GM23248 (cell line): Measurements from ENCODE around the gene DNAH11.

Experiments
- EZH2 ChIP-seq: fragments of 200-600 bp; sonication (generic); IDR thresholded peaks from 2 replicates; pipeline ENCODE4 v1.6.1; 2018; ENCODE audit warnings: antibody characterized with exemption, mild to moderate bottlenecking; ENCODE audit not compliant: insufficient read depth, poor library complexity, severe bottlenecking
- EZH2phosphoT487 ChIP-seq: fragments of 200-600 bp; sonication (generic); IDR thresholded peaks from 2 replicates; pipeline ENCODE4 v1.6.1; 2018; ENCODE audit warnings: antibody characterized with exemption, moderate library complexity, mild to moderate bottlenecking, low read depth; ENCODE audit not compliant: insufficient read depth

DNA sequence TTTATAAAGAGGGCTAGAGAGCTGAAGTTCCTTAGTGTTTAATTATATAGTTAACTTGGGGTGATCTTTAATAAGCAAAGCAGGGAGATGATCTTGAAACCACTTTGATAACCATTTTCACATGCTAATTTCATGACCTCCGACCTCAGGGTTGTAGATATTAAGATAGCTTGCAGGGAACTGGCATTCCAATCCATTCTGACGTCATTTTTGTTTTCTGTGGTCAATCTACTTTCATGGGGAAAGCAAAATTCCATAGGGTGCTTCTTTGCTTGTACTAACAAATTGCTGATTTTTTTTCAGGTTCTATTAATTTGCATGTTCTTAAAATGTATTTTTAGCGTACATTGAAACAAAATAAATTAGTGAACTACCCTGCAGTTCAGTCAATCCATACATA is 263.5 kb downstream of the DNAH11 start:
- TF ChIP-seq EZH2phosphoT487 (no peak), EZH2 (no peak)
